Measurements from ENCODE around the gene VPS41. TPM values are rescaled to one million over a fixed set of nuclear protein-coding genes. Genes with fewer than 3 reads are reported as not detected.

Gene VPS41
- total and polyA plus RNA-seq, 2 of the 13 experiments (the other 11 are each of a cell fraction or from before 2014, with no cell fraction given) = 12.1 to 43.4 TPM

DNA sequence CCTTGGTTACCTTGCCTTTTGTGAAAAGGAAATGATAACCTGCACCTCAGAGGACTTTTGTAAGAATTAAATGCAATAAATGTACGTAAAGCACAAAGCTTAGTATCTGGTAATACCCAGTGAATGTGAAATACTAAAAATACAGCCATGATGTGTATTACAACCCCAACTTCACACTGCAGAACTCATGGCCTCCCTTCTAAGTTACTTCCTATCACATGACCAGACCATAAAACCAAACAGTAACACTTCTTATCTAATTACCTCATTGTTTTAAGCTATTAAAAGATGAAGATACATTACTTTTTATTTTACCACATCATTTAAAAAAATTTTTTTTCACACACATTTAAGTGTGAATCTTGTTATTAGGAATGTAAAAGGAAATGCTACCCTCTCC, 29.0 kb downstream of the VPS41 start:
- in situ Hi-C loops (cut with HindIII; ENCODE audit: extremely low pct_ligation_motif_present, low pct_unique_long_range_greater_than_20kb) = no loop called here
- no TSS peak for BruUV-seq (replicated peaks)
- DNase-seq (ENCODE audit: low spot score) (no peak), ATAC-seq (no peak), FAIRE-seq (no peak)
- H4K20me1 ChIP-seq (ENCODE audit: insufficient read depth, low read length) = no peaks in the 10 kb centered on the region
- 100% methylated on average over 1 of the region's 1 CpG for WGBS (ENCODE audit: low lambda C conversion rate)
- H3K4me1 ChIP-seq (ENCODE audit: insufficient read depth, low read length) = no peaks in the 10 kb centered on the region
- no peaks in the 10 kb centered on the region for H3K27me3 ChIP-seq (ENCODE audit: control insufficient read depth in 1 of 2, insufficient read depth in 2 of 2, low read length in 2 of 2)
- no peak overlapping the region for H3K4me3 ChIP-seq (replicated peaks in 1 of 3; ENCODE audit: insufficient read depth in 1 of 3, low read depth in 2 of 3, low read length in 3 of 3)
- TF ChIP-seq, protein P1, sequence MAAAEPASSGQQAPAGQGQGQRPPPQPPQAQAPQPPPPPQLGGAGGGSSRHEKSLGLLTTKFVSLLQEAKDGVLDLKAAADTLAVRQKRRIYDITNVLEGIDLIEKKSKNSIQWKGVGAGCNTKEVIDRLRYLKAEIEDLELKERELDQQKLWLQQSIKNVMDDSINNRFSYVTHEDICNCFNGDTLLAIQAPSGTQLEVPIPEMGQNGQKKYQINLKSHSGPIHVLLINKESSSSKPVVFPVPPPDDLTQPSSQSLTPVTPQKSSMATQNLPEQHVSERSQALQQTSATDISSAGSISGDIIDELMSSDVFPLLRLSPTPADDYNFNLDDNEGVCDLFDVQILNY (CRISPR knock-in tag; conservative IDR thresholded peaks at IDR 0.05) = no peak
- no peak for TF ChIP-seq SAFB2 (CRISPR knock-in tag; IDR thresholded peaks at IDR 0.05; ENCODE audit: borderline replicate concordance, low read depth)
- TF ChIP-seq, protein P2, sequence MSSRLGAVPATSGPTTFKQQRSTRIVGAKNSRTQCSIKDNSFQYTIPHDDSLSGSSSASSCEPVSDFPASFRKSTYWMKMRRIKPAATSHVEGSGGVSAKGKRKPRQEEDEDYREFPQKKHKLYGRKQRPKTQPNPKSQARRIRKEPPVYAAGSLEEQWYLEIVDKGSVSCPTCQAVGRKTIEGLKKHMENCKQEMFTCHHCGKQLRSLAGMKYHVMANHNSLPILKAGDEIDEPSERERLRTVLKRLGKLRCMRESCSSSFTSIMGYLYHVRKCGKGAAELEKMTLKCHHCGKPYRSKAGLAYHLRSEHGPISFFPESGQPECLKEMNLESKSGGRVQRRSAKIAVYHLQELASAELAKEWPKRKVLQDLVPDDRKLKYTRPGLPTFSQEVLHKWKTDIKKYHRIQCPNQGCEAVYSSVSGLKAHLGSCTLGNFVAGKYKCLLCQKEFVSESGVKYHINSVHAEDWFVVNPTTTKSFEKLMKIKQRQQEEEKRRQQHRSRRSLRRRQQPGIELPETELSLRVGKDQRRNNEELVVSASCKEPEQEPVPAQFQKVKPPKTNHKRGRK (CRISPR knock-in tag; IDR thresholded peaks at IDR 0.05) = no peak
- TF ChIP-seq, protein P3, sequence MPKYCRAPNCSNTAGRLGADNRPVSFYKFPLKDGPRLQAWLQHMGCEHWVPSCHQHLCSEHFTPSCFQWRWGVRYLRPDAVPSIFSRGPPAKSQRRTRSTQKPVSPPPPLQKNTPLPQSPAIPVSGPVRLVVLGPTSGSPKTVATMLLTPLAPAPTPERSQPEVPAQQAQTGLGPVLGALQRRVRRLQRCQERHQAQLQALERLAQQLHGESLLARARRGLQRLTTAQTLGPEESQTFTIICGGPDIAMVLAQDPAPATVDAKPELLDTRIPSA (CRISPR knock-in tag; IDR thresholded peaks at IDR 0.05; ENCODE audit: borderline replicate concordance) = no peak
- TF ChIP-seq, protein P4, sequence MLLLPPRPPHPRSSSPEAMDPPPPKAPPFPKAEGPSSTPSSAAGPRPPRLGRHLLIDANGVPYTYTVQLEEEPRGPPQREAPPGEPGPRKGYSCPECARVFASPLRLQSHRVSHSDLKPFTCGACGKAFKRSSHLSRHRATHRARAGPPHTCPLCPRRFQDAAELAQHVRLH (CRISPR knock-in tag; IDR thresholded peaks at IDR 0.05; ENCODE audit: borderline replicate concordance, low read depth) = no peak
- TF ChIP-seq PHF8 (CRISPR knock-in tag; IDR thresholded peaks at IDR 0.05) = no peak
- no peak for TF ChIP-seq ZNF761 (CRISPR knock-in tag; conservative IDR thresholded peaks at IDR 0.05)
- no peak for TF ChIP-seq NR2F6 (IDR thresholded peaks at IDR 0.05)
- no peak for TF ChIP-seq NR2F6 (CRISPR knock-in tag; IDR thresholded peaks at IDR 0.05)
- no peak overlapping the region for H3K9ac ChIP-seq (ENCODE audit: insufficient read depth, low read depth, low read length)
- intact Hi-C loops (cut with micrococcal nuclease; ENCODE audit: unreplicated experiment) = no loop called here
- H2AFZ ChIP-seq (ENCODE audit: low read length) = no peak overlapping the region
- no peaks in the 10 kb centered on the region for H3K79me2 ChIP-seq (ENCODE audit: insufficient read depth, low read length)
- H3K4me2 ChIP-seq (ENCODE audit: low read depth, low read length) = no peak overlapping the region
- H3K36me3 ChIP-seq (replicated peaks in 1 of 2; ENCODE audit: control insufficient read depth in 1 of 2, insufficient read depth in 2 of 2, low read length in 2 of 2) = no peaks in the 10 kb centered on the region
- ChIA-PET CTCF (ENCODE audit: low intra/inter-chr PET ratio, low total read pairs) (no interaction called here), POLR2A (no interaction called here)
- H3K9me3 ChIP-seq (ENCODE audit: low read length) = no peaks in the 10 kb centered on the region
- H3K27ac ChIP-seq (ENCODE audit: extremely low read length, insufficient read depth, low read length) = no peak overlapping the region

All from HepG2 (cell line).